ENCODE results near the gene PIGT.

Gene PIGT

DNA sequence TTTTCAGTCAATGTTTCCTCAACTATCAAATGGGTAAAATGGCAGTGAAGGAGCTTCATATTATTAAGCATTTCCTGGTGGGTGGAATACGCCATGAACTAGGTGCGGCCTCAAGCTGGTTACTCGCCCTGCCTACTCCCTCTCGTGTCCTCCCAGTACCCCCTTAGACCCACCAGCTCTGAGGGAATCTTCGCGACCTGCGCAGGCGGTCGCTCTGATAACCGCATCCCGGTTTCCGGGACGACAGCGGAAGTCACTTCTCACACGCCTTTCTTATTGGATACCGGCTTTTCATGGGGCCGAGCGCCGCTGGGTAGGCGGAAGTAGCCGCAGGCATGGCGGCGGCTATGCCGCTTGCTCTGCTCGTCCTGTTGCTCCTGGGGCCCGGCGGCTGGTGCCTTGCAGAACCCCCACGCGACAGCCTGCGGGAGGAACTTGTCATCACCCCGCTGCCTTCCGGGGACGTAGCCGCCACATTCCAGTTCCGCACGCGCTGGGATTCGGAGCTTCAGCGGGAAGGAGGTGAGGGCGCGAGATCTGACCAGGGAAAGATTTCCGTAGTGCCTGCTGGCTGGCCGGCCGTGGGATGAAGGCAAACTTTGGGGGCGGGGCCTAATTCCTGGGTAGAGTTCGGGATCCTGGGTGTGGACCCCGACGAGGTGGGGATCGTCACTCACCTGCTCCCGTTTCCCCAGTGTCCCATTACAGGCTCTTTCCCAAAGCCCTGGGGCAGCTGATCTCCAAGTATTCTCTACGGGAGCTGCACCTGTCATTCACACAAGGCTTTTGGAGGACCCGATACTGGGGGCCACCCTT is at the start of gene PIGT:
TSS of gene PIGT (plus strand) at position 320 of the 816 bp plus-strand sequence. CDS start at position 336, 16 bp downstream.
- peak within 1 kb of the TSS; percentile 98 for H3K27ac Mint-ChIP-seq
- peak within 1 kb of the TSS; percentile 96 for H3K4me3 Mint-ChIP-seq
- no peaks in the 10 kb centered on the region for H3K9me3 Mint-ChIP-seq
- peak; percentile 89 for DNase-seq
- H3K4me1 Mint-ChIP-seq (ENCODE audit: low read depth), result peaks cover 54% of the 10 kb centered on the region
- peaks cover 55% of the 10 kb centered on the region for H3K36me3 Mint-ChIP-seq (ENCODE audit: low read depth)
- no peaks in the 10 kb centered on the region for H3K27me3 Mint-ChIP-seq

DNA sequence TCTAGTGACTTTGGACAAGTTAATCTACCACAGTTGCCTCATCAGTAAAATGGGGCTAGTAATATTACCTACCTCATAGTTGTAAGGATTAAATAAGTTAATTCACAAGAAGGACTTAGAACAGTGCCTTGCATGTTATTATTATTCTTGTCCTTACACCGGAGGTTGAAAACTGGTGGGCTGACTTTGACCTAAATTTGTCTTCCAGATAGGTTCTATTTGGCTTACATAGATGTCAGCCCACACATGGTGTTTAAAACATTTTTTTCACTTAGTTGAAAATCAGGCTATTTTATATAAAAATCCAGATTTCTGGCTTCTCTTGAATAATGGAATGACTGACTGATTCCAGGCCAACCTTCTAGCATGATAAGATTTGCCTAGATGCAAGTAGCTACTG is 49.7 kb upstream of the PIGT start:
- Mint-ChIP-seq H3K27ac (peak overlapping the region; percentile 61), H3K36me3 (ENCODE audit: low read depth) (peaks cover 62% of the 10 kb centered on the region), H3K27me3 (no peaks in the 10 kb centered on the region), H3K4me3 (no peak overlapping the region), H3K9me3 (no peaks in the 10 kb centered on the region), H3K4me1 (ENCODE audit: low read depth) (peaks cover 59% of the 10 kb centered on the region)
- DNase-seq, result no peak

DNA sequence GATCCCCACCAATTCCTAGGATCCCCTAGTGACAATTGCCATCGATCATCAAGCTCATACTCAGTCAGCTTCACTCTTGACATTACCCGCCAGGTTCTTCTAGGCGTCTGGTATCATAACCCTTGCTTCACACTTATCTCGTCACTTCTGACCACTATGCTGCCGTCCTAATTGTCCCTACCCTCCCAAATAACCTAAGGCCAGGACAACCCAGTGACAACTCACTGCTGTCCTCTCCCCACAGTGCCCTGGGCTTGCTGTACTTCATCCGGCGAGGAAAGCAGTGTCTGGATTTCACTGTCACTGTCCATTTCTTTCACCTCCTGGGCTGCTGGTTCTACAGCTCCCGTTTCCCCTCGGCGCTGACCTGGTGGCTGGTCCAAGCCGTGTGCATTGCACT is 49.3 kb upstream of the PIGT start:
- Mint-ChIP-seq H3K4me1 (ENCODE audit: low read depth) (peaks cover 61% of the 10 kb centered on the region), H3K27ac (peak overlapping the region; percentile 61), H3K36me3 (ENCODE audit: low read depth) (peaks cover 67% of the 10 kb centered on the region)

DNA sequence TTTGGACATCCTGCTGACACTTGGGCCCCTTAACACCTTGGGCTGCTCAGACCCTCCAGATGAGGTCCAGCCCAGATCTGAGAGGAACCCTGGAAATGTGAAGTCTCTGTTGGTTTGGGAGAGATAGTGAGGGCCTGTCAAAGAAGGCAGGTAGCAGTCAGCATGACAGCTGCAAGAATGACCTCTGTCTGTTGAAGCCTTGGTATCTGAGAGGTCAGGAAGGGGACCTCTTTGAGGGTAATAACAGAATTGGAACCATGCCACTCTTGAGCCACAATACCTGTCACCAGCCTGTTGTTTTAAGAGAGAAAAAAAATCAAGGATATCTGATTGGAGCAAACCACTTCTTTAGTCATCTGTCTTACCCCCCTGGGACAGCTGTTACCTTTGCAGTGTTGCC is 48.8 kb upstream of the PIGT start:
- peaks cover 61% of the 10 kb centered on the region for H3K4me1 Mint-ChIP-seq (ENCODE audit: low read depth)
- H3K4me3 Mint-ChIP-seq, result no peak overlapping the region
- no peak for DNase-seq
- H3K27ac Mint-ChIP-seq, result peak overlapping the region; percentile 48
- no peaks in the 10 kb centered on the region for H3K9me3 Mint-ChIP-seq
- H3K36me3 Mint-ChIP-seq (ENCODE audit: low read depth), result peaks cover 70% of the 10 kb centered on the region
- H3K27me3 Mint-ChIP-seq, result no peaks in the 10 kb centered on the region

More for the DNA sequence above, 49.3 kb upstream of the PIGT start:
- H3K27me3 Mint-ChIP-seq, result no peaks in the 10 kb centered on the region
- H3K4me3 Mint-ChIP-seq, result no peak overlapping the region
- no peak for DNase-seq
- no peaks in the 10 kb centered on the region for H3K9me3 Mint-ChIP-seq

DNA sequence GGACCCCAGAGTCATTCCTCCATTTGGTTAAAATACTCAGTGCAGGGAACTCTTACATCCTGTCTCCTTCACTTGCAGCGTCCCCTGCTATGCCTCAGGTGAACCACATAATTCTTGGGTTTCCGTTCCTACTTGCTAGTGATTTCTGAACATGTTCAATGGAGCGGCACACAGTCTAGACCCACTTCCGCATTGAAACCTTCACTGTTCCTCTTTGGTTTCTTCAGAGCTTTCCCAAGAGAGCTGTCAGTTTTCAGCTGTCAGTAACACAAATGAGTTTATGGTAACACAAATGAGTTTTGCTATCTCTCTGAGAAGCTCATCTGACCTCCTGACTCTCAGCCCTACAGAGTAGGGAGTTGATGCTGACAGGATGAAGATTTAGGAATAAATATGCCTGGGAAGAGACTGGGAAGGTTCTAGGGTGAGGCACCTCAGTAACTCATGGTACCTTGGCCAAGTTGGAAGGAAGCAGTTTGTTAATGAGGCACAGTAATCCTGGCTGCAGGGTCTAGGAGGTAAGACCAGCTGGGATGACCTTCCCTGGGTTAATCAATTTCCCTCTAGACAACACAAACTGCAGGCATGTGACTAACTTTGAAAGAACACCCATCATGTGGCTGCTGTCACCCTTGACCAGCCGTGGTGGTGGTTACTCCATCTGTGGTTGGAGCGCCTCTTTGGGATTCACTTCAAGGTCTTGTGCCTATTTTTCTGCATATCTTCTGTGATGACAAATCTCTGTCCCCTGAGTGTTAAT is 47.5 kb upstream of the PIGT start:
- Mint-ChIP-seq H3K36me3 (ENCODE audit: low read depth) (peaks cover 66% of the 10 kb centered on the region), H3K4me3 (peak overlapping the region; percentile 9), H3K27ac (peak overlapping the region; percentile 76), H3K9me3 (no peaks in the 10 kb centered on the region), H3K27me3 (no peaks in the 10 kb centered on the region), H3K4me1 (ENCODE audit: low read depth) (peaks cover 64% of the 10 kb centered on the region)
- DNase-seq, result no peak

DNA sequence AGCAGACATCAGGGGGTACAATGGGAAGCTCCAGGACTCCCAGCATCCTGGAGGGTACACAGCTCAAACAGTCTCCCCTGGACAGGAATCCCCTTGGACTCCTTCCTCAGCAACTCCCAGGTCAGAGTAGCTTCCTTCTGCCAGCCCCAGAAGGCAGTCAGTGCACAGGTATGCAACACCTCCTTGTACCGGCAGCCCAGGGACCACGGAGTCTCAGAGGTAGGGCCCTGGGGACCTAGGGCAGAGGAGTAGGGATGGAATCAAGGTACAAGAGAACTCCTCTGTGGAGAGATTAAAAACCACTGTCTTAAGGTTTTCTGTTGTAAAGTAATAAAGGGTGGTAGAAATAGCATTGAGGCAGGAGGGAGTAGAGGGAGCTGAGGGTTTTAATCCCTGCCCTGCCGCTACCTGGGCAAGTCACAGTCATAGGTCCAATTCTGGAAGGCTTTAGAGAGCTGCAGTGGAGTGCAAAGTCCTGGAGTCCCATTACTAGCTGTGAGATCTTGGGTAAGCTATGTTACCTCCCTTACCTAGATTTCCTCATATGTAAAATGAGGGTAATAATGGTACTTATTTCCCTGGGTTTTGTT is 45.3 kb upstream of the PIGT start:
- Mint-ChIP-seq H3K4me3 (no peak overlapping the region), H3K27ac (peak overlapping the region; percentile 41), H3K27me3 (no peaks in the 10 kb centered on the region), H3K36me3 (ENCODE audit: low read depth) (peaks cover 60% of the 10 kb centered on the region), H3K9me3 (no peaks in the 10 kb centered on the region), H3K4me1 (ENCODE audit: low read depth) (peaks cover 57% of the 10 kb centered on the region)
- DNase-seq, result no peak

DNA sequence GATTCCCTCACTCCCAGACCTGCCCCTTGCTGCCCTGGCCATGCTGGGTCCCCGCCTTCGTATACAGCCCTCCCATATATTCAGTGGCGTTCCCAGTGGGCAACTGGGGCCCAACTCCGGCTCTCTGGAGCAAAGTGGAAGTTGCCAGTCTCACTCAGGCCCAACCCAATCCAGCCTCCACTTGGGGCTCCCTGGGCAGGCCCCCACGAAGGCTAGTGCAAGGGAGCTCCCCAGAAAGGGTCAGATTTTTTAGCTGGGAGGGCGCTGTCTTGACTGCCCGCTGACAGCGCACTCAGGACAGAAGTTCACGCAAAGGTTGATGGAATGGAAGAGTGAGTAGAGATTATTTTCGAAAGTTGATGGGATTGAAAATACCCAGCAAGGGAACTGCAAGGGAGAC is 43.7 kb upstream of the PIGT start:
- Mint-ChIP-seq H3K27ac (peak overlapping the region; percentile 10), H3K36me3 (ENCODE audit: low read depth) (peaks cover 46% of the 10 kb centered on the region), H3K4me3 (no peak overlapping the region), H3K27me3 (no peaks in the 10 kb centered on the region), H3K9me3 (no peaks in the 10 kb centered on the region), H3K4me1 (ENCODE audit: low read depth) (peaks cover 46% of the 10 kb centered on the region)
- DNase-seq, result no peak

DNA sequence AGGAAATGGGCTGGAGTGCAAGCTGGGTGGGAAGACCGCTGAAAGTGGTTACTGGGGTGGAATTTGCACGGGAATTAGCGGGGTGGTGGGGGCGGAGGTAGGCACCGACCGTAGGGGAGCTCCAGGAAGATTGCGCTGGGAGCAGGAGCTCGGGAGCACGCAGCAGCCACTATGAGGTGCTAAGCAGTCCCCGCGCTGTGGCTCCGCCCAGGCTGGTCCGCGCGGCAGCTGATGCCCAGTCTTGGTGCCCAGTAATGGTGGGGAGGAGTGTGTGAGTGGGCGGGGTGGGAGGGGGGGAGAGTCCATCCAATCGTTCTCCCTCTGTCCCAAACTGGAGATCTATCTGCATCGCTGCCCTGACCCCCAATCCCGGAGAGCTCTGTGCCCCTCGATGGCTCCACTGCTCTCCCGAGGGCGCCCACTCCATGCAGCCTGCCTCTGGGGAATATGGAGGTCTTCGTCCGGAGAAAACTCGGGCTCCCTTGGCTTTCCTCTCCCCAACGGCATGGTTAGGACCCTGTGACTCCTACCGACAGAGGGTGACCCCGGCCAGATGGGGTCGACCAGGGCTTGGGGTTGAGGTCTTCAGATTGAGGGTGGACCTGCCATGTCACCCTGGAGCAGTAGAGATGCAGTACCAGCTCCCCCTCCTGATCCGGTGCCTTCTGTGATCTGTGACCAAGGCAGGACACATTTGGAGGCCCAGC is 43.1 kb upstream of the PIGT start:
- Mint-ChIP-seq H3K36me3 (ENCODE audit: low read depth) (peaks cover 40% of the 10 kb centered on the region), H3K9me3 (no peaks in the 10 kb centered on the region), H3K27ac (peak overlapping the region; percentile 91), H3K4me1 (ENCODE audit: low read depth) (peaks cover 40% of the 10 kb centered on the region), H3K4me3 (peak overlapping the region; percentile 78), H3K27me3 (no peaks in the 10 kb centered on the region)
- no peak for DNase-seq

DNA sequence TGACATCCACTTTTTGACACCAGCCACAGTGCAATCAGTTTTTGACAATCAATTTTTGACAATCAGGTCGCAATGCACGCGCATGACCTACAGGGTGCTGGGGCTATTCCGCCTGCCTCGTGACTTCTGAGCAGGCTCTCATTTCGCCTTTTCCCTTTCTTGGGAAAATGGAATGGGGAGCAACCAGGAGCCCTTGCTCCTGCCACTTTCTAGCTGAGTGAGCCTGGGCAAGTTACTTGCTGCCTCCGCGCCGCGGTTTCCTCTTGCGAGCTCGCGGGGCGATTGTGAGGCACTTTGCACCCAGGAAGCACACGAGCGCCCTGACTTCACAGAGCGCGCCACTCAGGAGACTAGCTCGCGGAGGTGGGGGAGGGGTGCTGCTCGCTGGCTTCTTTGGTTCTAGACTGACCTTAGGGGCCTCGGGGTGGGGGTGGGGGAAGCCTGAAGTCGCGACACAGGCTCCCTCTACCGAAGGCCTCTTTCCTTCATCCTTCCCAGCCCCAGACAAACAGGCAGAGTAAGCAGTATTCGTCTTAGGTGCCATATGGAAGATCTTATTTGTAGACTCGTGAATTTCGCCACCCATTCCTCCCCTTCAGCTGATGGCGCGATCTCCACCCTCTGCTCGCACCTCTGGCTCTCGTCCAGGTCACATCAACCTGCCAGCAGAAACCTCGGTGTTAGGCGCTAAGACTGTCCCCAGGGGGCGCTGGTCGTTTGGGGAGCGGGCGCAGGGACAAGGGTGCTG is 42.4 kb upstream of the PIGT start:
- Mint-ChIP-seq H3K4me3 (peak overlapping the region; percentile 78), H3K4me1 (ENCODE audit: low read depth) (peaks cover 38% of the 10 kb centered on the region), H3K27ac (peak overlapping the region; percentile 91), H3K27me3 (no peaks in the 10 kb centered on the region), H3K9me3 (no peaks in the 10 kb centered on the region), H3K36me3 (ENCODE audit: low read depth) (peaks cover 35% of the 10 kb centered on the region)
- peak; percentile 93 for DNase-seq

DNA sequence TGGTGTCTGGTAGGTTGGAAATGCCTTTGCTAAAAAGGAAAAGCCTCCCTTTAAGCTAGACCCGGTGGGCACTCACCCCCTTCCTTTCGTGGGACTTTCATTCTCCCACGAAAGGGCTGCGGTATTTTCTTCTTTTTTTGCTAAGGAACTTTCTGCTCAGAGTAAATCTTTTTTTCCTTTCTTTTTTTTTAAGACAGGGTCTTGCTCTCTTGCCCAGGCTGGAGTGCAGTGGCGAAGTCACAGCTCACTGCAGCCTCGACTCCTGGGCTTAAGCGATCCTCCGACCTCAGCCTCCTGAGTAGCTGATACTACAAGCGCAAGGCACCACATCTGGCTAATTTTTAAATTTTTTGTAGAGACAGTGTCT is 41.9 kb upstream of the PIGT start:
- H3K27ac Mint-ChIP-seq, result peak overlapping the region; percentile 91
- H3K36me3 Mint-ChIP-seq (ENCODE audit: low read depth), result peaks cover 29% of the 10 kb centered on the region
- no peaks in the 10 kb centered on the region for H3K9me3 Mint-ChIP-seq
- H3K4me1 Mint-ChIP-seq (ENCODE audit: low read depth), result peaks cover 37% of the 10 kb centered on the region
- no peak for DNase-seq
- H3K4me3 Mint-ChIP-seq, result peak overlapping the region; percentile 78
- H3K27me3 Mint-ChIP-seq, result no peaks in the 10 kb centered on the region

DNA sequence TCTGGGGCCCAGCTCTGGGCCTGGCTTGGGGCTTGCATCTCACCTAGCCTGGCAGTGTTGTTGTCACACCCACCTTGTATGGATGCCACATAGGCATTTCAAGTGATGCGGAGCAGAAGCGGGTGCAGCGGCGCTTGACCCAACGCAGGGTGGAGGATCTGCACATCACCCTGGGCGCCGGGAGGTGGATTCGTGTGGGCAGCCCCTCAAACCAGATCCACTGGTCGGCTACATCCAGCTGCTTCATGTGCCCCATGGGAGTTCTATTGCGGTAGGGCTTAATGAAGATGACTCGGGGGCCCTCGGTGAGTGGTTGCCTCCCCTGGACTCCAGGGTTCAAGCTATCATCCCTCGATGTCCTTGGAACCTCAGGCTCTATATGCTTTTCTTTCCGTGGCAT is 41.0 kb upstream of the PIGT start:
- Mint-ChIP-seq H3K4me3 (no peak overlapping the region), H3K36me3 (ENCODE audit: low read depth) (peaks cover 29% of the 10 kb centered on the region), H3K4me1 (ENCODE audit: low read depth) (peaks cover 39% of the 10 kb centered on the region), H3K27ac (peak overlapping the region; percentile 91), H3K27me3 (no peaks in the 10 kb centered on the region), H3K9me3 (no peaks in the 10 kb centered on the region)
- no peak for DNase-seq

DNA sequence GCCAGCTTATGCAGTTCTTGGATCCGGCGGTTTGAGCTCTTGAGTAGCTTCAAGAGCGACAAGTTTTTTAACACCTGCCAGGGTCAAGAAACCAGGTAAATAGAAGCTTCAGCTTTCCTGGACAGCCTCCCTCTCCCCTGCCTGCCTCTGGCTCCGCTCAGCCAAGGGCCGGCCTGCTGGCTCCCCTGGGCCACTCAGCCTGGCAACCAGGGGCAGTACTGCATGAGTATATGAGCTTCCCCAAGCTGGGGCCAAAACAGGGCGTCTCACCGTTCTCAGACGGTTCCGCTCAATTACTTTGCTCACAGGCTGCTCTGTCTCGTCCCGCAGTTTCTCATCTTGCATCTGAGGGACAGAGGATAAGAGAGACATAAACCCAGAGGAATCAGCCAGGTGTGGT is 38.7 kb upstream of the PIGT start:
- Mint-ChIP-seq H3K9me3 (no peaks in the 10 kb centered on the region), H3K36me3 (ENCODE audit: low read depth) (peaks cover 20% of the 10 kb centered on the region), H3K4me3 (no peak overlapping the region), H3K27me3 (no peaks in the 10 kb centered on the region), H3K27ac (no peak overlapping the region), H3K4me1 (ENCODE audit: low read depth) (peaks cover 32% of the 10 kb centered on the region)
- DNase-seq, result no peak

DNA sequence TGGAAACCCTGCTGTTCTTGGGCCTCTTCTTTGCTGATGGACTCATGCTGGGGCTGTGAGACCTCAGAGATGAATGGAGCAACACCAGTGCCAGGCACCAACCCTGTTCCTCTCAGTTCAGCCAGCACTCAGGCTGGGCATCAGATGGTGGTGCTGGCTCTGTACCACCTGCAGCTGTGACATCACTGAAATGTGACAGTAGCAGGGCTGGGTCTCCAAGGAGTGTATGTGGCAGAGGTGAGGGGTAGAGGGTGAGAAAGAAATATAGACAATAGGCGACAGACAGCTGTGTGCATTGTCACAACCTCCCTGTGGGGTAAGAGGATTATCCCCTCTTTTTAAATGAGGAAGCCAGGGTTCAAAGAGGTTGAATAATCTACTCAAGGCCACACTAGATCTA is 37.8 kb upstream of the PIGT start, which contains the start of gene TP53TG5:
TSS of gene TP53TG5 (minus strand) at position 135 of the 400 bp plus-strand sequence. CDS start at position 46, 89 bp downstream.
- H3K27ac Mint-ChIP-seq, result peak within 1 kb of the TSS; percentile 7
- H3K4me3 Mint-ChIP-seq, result no peak within 1 kb of the TSS
- H3K36me3 Mint-ChIP-seq (ENCODE audit: low read depth), result peaks cover 20% of the 10 kb centered on the region
- no peaks in the 10 kb centered on the region for H3K9me3 Mint-ChIP-seq
- no peaks in the 10 kb centered on the region for H3K27me3 Mint-ChIP-seq
- H3K4me1 Mint-ChIP-seq (ENCODE audit: low read depth), result peaks cover 24% of the 10 kb centered on the region
- no peak for DNase-seq

DNA sequence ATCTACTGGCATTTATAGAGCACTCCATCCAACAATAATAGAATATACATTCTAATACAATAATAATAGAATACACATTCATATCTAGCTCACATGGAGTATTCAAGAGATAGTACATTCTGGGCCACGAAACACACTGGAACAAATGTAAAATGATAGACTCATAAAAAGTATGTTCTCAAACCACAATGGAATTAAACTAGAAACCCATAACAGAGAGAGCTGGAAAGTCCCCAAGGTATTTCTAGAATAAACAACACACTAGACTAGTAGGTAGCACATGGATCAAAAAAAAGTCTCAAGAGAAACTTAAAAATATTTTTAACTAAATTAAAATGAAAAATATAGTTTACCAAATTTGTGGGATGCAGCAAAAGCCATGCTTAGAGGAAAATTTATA is 28.7 kb upstream of the PIGT start:
- Mint-ChIP-seq H3K4me1 (ENCODE audit: low read depth) (peaks cover 26% of the 10 kb centered on the region), H3K9me3 (peaks cover 2% of the 10 kb centered on the region), H3K4me3 (no peak overlapping the region), H3K27me3 (no peaks in the 10 kb centered on the region), H3K36me3 (ENCODE audit: low read depth) (peaks cover 4% of the 10 kb centered on the region), H3K27ac (no peak overlapping the region)
- DNase-seq, result no peak
